VCaP (cell line): ENCODE data around the gene ORM2.
"Not testable (repeated sequence)": the region's sequence is repeated elsewhere in the genome, so short reads cannot be mapped to it uniquely, and the experiment has no call there.

Experiments used
- H3K27ac ChIP-seq: fragments of 450-650 bp; 2 replicates; pipeline ENCODE4 v1.5.1; 2017
- TF ChIP-seq, protein P1 (sequence below): fragments of 450-650 bp; conservative IDR thresholded peaks from 2 replicates; pipeline ENCODE4 v1.5.1; 2017; ENCODE audit warnings: mild to moderate bottlenecking, moderate library complexity

ORM2 gene

DNA sequence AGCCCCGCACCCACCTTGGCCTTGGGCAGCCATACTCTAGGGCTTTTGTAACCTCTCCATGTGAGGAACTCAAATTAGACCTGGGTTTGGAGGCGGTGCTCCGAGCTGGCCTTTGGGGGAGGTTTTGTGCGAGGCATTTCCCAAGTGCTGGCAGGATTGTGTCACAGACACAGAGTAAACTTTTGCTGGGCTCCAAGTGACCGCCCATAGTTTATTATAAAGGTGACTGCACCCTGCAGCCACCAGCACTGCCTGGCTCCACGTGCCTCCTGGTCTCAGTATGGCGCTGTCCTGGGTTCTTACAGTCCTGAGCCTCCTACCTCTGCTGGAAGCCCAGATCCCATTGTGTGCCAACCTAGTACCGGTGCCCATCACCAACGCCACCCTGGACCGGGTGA lies at the start of gene ORM2:
ORM2 (plus strand) TSS at position 245 of the 398 bp plus-strand sequence; CDS start at position 281, 36 bp downstream.
- H3K27ac ChIP-seq, result not testable (repeated sequence)

DNA sequence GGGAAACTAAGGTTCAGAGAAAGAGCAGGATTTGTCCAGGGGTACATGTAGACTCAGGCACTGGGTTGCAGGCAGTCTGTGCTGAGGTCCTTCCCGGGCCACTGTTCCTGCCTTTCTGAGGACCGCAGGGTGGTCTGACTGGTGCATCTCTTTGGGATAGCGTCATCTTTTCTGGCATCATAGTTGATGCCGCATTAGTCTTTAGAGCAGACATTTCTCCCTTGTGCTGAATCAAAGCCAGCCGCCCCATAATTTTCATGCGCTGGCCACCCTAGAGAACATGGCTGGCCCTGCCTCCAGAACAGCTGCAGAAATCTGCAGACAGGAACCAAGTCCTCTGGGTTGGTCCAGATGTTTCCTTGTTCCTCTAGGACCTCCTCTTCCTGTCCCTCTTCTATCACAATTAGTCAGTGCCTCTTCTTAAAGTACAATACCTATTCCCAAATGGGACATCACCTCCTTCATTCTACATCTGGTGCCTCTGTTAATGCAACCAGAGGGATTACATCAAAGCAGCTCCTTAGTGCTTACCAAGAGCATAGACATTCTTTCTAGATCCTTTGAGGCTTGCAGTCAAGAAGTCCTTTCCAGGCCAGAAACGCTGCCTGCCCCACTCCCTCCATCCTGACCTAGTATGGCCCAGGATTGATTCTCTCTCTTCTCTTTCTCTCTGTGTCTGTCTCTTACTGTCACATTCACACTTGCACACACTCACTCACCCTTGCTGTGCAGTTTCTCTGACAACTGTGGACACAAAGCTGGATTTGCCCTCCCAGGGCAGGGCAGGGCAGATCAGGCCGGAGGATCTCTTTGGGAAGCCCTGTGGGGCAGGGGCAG lies 48.8 kb upstream of the ORM2 start:
- H3K27ac ChIP-seq, result no peak overlapping the region
- TF ChIP-seq, protein P1, sequence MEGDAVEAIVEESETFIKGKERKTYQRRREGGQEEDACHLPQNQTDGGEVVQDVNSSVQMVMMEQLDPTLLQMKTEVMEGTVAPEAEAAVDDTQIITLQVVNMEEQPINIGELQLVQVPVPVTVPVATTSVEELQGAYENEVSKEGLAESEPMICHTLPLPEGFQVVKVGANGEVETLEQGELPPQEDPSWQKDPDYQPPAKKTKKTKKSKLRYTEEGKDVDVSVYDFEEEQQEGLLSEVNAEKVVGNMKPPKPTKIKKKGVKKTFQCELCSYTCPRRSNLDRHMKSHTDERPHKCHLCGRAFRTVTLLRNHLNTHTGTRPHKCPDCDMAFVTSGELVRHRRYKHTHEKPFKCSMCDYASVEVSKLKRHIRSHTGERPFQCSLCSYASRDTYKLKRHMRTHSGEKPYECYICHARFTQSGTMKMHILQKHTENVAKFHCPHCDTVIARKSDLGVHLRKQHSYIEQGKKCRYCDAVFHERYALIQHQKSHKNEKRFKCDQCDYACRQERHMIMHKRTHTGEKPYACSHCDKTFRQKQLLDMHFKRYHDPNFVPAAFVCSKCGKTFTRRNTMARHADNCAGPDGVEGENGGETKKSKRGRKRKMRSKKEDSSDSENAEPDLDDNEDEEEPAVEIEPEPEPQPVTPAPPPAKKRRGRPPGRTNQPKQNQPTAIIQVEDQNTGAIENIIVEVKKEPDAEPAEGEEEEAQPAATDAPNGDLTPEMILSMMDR, result no peak

DNA sequence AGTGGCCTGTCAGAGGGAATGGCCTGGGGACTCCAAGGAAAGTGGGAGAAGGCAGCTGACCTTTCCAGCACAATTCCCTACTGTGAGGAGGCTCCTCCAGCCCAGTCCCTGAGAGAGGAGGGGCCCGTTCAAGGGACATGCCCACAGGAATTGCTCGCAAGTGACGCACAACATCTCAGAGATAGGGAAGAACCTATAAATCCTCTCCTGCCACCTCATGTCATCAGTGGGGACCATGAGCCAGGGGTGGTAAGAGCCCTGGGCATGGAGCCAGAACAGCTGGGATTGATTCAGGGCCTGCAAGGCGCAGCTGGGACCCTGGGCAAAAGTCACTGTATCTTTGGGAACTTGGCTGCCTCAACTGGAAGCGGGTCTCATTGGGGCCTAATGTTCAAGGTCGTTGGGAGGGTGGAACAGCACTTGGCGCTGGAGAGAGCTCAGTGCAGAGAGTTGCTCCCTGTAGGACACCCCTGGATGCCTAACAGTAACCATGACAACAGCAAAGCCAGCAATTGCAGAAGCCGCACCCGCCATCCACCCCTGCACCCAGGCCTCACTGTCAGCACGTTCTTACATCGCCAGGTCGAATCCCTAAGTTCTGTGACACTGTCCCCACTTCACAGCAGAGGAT lies 48.1 kb upstream of the ORM2 start:
- H3K27ac ChIP-seq, result no peak overlapping the region
- TF ChIP-seq, protein P1, result no peak

DNA sequence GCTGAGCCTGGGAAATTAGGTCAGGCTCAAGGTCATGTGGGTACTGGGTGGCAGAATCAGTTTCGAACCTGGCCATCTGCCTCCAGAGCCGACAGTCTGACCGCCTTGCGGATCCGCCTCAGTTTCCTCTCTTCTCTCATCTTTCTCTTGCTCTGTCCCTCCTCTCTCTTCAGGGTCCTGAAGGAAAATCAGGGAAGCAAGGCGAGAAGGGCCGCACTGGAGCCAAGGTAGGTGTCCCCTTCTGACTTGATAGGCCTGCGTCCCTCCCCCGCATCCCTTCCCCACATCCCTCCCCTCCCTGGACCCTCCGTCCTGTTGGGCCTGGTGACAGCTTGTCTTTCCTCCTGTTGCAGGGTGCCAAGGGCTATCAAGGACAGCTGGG lies 47.6 kb upstream of the ORM2 start:
- no peak overlapping the region for H3K27ac ChIP-seq
- TF ChIP-seq, protein P1, result no peak

DNA sequence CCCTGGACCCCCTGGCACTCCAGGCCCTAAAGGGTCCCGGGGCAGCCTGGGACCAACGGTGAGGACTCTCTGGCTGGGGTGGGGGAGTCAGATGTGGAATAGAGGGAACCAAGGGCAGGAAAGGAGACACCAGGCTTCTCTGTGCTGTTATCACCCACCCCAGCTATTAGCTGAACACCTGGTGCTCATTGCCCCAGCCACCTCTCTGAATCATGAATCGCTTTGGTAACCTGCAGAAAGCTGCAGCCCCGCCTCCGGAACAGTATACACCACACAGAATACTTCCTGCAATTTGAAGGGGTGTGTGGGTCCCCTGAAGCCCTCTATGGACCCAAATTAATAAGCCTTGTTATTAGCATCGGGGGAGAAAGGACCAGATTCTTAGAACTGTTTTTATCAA lies 47.2 kb upstream of the ORM2 start:
- H3K27ac ChIP-seq, result no peak overlapping the region
- TF ChIP-seq, protein P1, result no peak

DNA sequence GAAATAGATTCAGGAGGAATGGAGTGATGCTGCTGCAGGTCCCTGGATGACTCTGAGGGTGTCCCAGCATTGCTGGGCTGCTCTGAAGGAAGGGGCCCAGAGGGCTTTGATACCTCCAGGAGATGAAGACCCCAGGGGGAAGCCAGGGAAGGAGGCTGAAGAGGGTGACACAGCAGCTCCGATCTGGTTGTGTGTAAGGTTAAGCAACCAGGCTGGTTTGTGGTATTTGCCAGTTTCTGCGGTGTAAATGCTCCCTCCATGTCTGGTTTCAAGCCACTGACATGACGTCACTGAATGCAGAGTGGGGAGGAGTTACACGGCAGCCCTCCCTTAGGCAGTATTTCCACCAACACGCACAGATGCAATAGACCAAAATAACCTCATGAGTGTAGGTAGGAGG lies 46.7 kb upstream of the ORM2 start:
- TF ChIP-seq, protein P1, result no peak
- H3K27ac ChIP-seq, result no peak overlapping the region

DNA sequence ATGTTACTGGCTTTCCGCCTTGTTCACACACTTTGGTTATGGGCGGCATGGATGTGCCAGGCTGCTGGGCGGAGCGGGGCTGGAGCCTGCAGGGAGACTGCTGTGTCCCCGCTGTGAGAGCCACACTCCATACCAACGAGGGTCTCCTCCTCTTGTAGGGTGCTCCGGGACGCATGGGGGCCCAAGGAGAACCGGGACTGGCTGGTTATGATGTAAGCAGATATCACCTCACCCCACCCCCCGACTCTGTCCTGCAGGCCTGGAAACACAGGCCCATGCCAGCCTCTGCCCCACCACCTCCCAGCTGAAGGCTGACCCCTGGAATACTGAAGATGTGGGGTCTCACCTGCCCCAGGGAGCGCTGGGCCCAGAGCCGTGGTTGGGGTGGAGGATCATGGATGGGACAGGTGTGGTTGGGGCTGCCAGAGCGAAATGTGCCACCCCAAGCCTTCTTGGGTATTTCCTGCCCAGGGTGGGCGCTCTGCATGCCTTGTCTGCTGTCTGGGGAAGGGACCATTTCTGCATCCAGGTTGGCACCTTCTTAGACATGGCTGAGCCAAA lies 46.0 kb upstream of the ORM2 start:
- H3K27ac ChIP-seq, result no peak overlapping the region
- TF ChIP-seq, protein P1, result no peak
